CMK (cell line): Measurements from ENCODE around the gene CACNA1B.

Experiments used
- DNase-seq: peaks from one replicate; pipeline ENCODE4 v3.0.0-alpha.2; 2010; ENCODE audit warnings: low read depth

Gene CACNA1B

DNA sequence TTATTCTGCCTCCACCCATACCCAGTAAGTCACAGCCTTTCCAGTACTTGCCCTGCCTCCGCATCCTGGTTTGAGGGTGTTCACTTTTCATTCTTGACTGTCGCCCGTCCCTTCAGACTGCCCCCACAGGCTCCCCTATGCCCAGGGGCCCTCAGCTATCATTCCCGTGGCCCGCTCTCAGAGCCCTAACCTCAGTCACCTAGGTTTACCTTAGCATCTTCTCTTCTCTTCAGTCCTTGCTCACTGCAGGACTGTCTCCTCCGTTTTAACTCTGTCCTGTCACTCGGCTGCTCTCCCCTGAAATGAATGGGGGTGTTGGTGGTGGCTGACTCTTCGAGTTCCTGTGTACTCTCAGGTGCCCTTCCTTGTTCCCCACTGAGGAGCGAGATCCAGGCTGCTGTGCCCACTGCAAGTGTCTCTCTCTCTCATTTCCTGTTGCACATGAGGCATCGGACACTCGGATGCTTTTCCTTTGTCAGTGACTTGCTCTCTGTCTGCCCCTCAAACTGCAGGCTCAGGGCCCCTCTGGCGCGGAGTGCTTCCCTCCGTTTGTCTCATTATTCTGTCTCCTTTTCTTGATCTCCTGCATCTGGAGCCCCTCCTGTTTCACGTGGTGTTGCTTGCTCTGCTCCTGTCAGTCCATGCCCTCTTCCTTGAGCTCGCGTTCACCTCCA, 89.8 kb downstream of the CACNA1B start:
- DNase-seq = no peak

DNA sequence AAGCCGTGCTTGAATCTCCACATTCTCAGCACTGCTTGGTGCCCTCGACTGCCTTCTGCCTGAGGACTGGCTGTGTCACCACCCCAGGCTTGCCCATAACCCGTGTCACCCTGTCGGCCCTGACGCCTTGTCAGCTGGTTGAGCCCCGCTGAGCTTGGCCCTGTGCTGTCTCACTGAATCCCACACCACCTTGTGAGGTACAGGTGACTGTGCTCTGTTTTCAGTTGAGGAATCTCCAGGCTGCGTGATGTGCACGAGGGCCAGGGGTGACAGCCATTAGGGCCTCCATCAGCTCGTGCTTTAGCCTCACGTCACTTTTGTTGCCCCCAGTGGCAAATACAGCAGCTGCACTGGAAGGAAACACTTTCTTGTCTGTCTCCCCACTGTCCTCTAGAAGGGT, 90.7 kb downstream of the CACNA1B start:
- no peak for DNase-seq

DNA sequence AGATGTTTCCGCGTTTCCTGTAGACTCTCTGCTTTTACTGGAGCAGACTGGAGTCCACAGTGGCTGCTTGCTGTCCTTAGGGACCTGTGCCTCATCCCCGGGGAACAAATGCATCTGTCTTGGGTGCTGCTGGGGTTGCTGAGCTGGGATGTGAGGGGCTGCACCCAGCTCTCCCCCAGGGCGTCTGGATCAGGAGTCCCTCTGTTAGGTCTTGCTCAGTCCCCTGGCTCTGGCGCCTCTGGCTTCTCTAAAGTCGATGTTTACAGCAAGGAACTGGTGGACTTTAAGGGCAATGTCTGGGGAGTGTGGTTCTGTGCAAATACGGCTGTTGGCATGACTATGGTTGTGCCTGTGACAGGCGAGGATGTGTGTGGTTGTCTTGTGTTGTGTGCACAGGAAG, 91.4 kb downstream of the CACNA1B start:
- no peak for DNase-seq

DNA sequence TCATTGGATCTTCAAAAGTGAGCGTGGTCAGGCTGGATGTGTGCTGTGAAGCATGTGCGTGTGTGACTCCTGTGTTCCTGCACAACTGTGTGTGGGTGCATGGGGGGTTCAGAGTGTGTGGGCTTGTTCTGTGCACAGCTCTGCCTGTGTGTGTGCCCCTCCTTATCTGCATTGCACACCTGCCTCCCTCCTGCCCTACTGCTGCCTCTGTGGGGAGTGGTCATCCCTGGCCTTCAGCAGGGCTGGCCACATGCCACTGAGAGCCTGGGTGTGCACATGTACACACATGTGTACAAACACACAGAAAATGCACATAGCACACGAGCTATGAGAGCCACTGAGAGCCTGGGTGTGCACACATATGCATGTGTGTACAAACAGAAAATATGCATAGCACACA, 92.1 kb downstream of the CACNA1B start:
- no peak for DNase-seq

DNA sequence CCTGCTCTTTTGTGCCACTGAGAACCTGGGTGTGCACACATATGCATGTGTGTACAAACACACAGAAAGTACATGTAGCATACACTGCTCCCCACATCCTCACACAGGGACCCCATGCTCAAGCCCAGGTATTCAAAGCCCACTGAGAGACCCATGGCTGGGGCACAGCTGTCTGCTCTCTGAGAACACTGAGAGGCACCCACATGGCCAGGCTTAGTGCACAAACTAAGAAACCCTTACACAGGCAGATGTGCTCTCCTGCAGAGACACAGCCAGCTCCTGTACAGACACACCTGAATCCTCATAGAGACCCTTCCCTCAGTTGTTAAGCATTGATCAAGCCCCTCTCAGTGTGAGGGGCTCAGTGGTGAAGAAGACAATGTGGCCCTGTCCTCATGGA, 92.5 kb downstream of the CACNA1B start:
- no peak for DNase-seq

DNA sequence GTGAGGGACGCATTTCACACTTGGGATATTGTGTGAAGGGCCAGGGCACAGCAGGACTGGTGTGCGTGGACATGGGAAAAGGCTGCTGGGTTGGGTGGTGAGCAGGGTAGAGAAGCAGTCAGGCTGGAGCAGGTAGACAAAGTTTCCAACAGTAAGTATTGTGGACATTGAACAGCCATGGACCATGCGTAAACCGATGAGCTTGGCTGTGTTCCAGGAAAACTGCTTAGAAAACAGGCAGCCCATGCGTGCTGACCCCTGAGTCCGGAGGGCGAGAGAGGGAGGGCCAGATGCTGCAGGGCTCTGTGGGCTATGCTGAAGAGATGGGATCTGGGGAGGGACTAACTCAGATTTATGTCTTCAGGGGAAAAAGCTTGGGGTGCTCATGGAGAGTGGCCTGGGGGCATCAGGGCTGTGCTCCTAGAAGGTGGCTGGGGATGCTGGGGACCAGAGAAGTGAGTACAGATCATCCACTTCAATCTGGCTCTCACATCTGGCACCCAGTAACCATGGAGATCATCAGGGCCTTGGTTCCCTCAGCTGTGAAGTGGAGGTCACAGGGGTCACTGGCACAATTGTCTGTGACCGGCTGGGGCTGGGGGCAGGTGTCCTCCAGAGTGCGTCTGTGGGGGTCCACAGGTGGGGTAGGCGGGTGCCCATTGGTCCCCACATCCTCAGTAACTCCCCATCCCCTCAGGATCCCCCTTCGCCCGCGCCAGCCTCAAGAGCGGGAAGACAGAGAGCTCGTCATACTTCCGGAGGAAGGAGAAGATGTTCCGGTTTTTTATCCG, 93.3 kb downstream of the CACNA1B start:
- DNase-seq = no peak

DNA sequence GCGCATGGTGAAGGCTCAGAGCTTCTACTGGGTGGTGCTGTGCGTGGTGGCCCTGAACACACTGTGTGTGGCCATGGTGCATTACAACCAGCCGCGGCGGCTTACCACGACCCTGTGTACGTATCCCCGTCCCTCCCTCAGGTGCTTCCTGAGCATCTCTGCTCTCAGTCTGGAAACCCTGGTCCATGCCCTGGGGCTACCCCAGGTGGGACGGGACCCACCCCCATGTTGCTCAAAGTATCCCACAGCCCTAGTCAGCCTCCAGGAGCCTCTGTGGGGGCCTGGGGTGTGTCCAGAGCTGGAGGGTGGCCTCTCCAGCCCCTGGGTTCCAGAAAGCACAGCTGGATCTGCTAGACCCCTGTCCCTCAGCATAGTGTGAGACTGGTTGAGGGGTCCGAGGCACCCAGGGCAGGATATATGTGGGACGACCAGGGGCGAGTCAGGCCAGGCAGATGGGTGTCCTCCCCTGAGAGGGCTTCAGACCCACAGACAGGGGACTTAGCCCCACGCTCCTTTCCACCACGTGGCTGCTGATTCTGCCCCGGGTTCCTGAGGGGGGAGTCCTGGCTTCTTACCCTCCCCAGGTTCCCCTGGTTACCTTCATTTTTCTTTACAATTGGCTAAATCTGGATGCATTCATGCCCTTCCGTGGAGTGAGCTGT, 94.0 kb downstream of the CACNA1B start:
- DNase-seq = no peak

DNA sequence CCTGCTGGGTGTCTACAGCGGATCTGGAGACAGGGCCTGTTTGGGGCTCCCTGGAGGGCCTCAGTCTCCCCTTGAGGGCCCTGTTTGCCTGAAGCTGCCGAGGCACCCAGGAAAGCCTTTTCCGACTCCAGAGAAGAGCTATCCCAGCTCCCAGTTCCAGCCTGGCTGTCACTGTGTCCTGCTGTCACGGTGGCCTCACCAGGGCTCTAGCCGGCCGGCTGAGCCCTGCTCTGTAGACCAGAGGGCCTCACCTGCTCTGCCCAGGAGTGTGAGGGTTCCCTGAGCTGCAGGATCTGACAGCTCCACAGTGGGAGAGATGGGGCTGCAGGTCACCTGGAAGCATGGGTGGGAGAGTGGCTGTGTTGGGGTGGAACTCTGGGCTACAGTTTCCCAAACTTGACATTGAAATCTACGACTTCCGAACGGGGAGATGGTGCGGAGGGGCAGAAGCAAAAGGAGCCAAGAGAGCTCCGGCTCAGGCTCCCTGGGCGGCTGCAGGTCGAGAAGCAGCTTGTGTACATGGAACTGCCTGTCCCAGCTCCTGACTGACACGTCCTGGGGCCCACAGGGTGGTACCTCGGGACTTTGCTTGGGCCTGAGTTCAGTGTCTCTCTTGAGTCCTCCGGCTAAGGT, 94.9 kb downstream of the CACNA1B start:
- no peak for DNase-seq

DNA sequence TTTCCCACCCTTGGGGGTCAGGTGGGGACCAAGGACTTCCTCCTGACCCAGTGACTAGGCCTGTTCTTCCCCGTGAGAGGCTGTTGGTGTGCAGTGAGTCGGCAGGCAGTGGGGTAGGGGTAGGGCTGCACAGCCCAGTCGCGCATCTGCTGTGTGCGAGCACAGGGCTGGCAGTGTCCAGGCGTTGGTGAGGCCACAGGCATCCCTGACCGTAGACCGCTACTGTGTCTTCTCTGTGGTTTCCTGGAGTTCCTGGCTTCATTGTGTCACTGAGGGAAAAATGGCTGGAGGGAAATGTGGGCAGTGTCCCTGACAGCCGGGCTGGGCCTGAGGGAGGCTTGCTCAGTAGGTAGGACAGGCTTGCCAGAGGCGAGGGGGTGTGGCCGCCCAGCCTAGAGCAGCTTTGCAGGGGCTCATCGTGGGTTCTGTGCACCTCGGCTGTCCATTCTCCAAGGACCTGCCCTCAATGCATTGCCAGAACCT, 95.4 kb downstream of the CACNA1B start:
- no peak for DNase-seq

DNA sequence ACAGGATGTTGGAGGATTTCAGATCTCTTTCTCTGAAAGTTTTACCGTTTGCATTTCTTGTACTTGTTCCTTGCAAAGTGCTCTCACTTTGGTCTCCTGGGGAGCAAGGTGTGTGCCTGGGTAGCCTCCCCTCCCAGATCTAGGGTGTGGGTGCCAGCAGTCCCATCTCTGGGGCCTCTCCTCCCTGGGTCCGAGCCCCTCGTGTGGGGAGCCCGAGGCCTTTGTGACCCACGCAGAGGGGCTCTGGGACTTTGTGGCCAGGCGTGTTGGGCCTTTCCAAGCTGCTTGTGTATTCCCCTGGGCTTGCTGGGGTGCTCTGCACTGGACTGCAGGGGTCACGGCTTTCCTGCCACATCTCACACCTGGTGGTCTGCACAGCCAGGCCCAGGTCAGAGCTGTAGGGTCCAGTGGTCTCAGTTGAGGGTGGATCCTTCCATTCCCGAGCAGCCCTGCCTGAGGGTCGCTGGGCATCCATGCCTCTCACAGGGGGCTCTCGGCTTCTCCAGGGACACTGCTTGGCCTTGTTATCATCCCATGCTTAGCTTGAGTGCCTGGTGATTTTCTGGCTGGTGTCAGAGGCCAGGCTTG, 96.3 kb downstream of the CACNA1B start:
- no peak for DNase-seq

DNA sequence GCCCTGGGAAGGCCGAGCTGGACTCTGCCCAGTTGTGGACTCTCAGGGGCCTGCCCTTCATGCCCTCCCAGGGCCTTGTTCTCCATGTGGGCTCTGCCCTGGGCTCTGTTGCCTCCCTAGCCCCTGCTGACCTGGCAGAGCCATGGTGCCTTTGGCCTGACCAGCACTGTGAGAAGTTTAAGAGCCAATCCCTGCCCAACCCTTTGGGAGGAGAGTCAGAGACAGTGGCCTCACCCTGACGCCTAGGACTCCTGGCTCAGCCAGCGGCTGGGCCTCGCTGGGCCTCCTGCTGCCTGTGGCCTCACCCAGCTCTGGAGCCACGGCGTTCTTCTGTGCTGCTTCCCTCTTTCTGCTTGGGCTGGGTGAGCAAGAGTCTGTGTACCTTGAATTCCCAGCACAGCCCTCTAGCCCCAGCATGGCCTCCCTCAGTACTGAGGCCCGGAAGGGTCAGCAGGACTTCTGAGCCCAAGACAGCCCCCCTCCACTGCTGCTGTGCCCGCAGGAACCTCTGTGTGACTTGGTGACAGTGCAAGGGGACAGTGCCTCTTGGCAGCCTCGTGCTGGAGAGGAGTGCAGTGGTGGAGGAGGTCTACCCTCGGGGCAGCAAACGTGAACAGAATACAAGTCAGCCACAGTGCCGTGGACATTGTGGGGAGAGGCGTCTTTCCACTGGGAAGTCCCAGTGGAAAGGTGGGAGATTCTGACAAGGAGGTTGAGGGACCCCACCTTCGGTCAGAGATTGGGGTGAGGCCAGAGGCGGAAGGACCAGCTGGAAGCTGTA, 97.4 kb downstream of the CACNA1B start:
- DNase-seq = no peak

DNA sequence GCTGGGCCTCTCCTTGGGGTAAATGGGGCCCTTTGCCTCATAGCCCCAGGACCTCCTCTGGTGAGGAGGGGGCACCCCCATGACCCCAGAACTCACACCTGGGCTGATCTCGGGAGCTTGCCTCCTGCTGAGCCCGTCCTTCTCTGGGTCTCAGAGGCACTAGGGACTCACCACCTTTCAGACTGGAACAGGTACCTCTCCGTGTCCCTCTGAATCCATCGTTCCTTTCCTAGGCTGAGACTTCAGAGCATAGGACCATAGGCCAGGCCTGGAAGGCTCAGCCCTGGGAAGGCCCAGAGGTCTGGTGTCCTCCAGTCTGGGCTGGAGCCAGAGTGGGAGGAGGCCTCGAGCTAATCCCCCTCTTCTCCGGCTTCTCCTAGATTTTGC, 97.9 kb downstream of the CACNA1B start:
- DNase-seq = no peak

DNA sequence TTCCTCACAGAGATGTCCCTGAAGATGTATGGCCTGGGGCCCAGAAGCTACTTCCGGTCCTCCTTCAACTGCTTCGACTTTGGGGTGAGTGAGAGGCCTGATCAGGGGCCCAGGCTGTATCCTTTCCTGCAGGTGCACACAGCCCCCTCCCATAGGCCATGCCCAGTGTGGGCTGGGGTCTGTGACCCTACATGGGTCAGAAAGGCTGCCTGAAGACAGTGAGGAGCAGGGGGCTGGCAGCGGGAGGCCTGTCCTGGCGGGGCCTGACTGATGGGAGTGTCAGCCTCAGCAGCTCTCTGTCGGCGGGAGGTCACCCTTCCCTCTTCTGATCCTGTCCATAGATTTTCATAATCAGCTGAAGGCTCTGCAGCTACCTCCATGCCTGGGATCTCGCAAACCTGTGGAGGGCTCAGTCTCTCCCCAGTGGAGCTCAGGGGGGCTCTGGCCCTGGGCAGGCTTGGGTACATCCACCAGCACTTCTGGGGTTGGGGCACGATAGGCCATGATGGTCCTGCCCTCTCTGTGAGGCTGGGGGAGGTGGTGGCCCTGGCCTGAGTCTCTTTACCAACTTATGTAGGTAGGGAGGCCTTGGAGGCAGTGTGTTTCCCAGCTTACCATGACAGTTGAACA, 98.5 kb downstream of the CACNA1B start:
- no peak for DNase-seq

DNA sequence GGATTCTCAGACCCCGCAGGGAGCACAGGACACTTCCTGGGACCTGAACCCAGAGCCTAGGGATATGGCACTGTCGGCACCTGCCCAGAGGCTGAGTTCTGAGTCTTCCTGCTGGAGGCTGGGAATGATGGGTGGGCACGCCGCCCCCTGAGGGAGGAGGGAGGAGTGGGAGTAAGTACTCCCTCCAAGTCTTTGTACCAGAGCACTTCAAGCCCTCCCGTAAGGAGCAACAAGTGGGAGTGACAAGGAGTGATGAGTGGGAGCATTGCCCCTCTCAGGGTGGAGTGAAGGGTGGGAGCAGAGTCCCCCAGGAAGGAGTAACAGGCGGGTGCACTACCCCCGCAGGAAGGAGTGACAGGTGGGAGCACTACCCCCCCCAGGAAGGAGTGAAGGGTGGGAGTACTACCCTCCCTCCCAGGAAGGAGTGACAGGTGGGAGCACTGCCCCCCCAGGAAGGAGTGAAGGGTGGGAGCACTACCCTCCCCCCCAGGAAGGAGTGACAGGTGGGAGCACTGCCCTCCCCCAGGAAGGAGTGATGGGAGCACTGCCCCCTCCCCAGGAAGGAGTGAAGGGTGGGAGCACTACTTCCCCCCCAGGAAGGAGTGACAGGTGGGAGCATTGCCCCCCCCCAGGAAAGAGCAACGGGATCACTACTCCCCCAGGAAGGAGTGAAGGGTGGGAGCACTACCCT, 100.1 kb downstream of the CACNA1B start:
- DNase-seq = no peak

DNA sequence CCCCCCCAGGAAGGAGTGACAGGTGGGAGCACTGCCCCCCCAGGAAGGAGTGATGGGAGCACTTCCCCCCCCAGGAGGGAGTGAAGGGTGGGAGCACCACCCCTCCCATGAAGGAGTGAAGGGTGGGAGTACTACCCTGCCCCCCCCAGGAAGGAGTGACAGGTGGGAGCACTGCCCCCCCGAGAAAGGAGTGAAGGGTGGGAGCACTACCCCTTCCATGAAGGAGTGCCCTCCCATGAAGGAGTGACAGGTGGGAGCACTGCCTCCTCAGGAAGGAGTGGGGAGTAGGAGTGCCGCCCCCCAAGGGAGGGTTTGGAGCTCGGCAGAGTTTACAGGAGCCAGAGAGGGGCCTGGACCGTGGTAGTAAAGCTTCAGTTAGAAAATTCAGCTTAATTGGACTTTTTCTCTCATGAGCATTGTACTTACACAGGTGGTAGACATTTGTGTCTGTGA, 100.7 kb downstream of the CACNA1B start:
- no peak for DNase-seq

DNA sequence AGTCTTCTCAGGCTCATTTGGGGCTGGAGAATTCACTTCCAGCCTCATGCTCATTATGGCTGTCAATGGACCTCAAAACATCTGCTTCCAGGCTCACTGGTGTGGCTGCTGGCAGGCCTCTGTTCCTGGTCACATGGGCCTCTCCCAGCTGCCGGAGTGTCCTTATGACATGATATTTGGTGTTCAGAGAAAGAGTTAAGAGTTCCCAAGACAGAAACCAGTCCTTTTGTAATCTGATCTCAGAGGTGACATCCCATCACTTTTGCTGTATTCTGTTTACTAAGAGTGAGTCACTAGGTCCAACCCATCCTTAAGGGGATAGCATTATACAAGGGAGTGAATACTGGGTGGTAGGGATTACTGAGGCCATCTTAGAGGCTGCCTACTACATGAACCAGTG, 104.6 kb downstream of the CACNA1B start:
- no peak for DNase-seq

DNA sequence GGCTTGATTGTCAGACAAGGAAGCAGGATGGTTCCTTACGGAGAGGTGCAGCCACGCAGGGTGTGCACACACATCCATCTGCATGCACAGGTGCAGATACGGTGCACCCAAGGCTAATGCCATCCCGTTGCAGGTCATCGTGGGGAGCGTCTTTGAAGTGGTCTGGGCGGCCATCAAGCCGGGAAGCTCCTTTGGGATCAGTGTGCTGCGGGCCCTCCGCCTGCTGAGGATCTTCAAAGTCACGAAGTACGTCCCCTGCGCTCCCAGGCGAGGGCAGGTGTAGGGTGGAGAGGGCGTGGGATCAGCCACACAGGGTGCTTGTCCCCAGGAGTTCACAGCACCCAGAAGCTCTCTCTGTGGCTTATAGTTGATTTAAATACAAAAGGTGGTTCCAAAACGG, 106.4 kb downstream of the CACNA1B start:
- no peak for DNase-seq

DNA sequence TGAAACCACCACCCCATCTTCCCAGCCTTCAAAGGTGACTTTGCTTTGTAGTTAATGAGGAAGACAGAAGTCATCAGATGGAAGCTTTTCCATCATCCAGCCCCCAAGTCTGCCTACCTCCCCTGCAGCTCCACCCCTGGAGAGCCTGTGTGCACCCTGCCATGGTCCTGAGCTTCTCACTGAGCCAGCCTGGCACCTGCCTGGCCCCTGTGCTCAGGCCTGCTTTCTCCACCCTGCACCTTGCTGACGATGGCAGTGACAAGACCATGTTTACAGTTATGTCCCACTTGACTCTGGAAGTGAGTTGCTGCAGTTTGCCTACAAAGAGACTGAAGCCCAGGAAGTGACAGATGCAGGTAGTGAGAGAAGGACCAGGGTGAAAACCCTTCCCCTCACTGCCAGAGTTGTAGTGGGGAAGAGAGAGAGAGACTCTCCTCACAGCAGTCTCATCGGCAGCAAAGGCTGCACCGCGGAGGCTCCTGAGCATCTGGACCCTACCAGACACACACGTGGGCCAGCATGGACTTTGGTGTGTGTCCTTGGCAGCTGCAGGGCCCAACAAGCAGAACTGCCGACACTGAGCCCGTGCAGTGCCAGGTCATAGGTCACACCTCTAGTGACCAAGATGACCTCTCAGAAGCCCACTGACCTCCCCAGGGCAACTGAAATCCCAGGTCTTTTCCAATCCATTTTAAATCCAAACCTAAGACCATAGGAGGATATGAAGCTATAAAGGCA, 107.1 kb downstream of the CACNA1B start:
- DNase-seq = no peak

DNA sequence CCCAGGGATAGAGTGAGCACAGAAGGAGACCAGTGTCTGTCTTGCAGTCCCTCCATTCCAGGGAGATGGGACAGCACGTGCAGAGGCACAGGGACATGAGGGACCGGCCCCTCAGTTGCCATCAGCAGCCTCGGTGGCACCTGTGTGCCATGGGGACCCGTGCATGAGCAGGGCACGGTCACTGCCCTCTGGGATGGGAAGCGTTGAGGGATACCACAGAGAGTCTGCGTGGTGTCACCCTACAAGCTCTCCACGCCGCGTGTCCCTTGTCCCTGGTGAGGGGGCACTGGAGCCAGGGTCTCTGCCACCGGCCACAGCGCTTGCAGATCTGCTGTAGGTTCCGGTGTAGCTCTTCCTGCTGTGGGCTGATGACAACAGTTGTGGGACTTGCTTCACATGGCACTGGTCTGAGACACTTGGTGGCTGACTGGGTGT, 108.1 kb downstream of the CACNA1B start:
- no peak for DNase-seq
